Lower lobe of right lung (tissue), 2 donors: ENCODE data around the gene OR8A1. TPM values are rescaled to one million over a fixed set of nuclear protein-coding genes. Genes with fewer than 3 reads are reported as not detected.
A peak's percentile ranks its signal among the peaks of the same experiment; 100 is the strongest.

ENCODE experiments used
- ATAC-seq, 2 donors: fragments of 200-7000 bp; cut with Tn5 transposase; one replicate each; pipeline ENCODE4 v1.9.1; 2020 to 2022; ENCODE audit warnings: mild to moderate bottlenecking in 2 of 2, moderate library complexity in 2 of 2
- DNase-seq: peaks from one replicate; pipeline ENCODE4 v3.0.0-alpha.2; 2020
- H3K27ac ChIP-seq: fragments of 200-600 bp; one replicate; pipeline ENCODE4 v1.8.0; 2022
- H3K27me3 ChIP-seq: fragments of 200-600 bp; one replicate; pipeline ENCODE4 v1.8.0; 2022; ENCODE audit warnings: low read depth
- H3K36me3 ChIP-seq: fragments of 200-600 bp; one replicate; pipeline ENCODE4 v1.8.0; 2022; ENCODE audit warnings: mild to moderate bottlenecking
- H3K4me1 ChIP-seq: fragments of 200-600 bp; one replicate; pipeline ENCODE4 v1.8.0; 2022
- H3K4me3 ChIP-seq: fragments of 200-600 bp; one replicate; pipeline ENCODE4 v1.8.0; 2022; ENCODE audit warnings: mild to moderate bottlenecking
- H3K9me3 ChIP-seq: fragments of 200-600 bp; one replicate; pipeline ENCODE4 v1.8.0; 2022
- intact Hi-C: fragments of 100-400 bp; cut with DNase I; formaldehyde crosslinking; loops from one replicate; pipeline ENCODE4 v1.11.0; 2022
- total RNA-seq: library from RNA; stranded (reverse); fragmentation: NEBNext Ultra II Directional; extraction: Animal tissue kit (Norgen Biotek cat#: 25700); gene quantifications from one replicate; pipeline ENCODE4 v1.2.1, GENCODE V29; 2021
- TF ChIP-seq, protein P1 (sequence below): fragments of 200-600 bp; IDR thresholded peaks from one replicate; pipeline ENCODE4 v1.8.0; 2022; ENCODE audit warnings: antibody characterized with exemption, mild to moderate bottlenecking
- donor health status: DM: no; HTN: yes; CAD: no; lungs with severe emphysema.

Gene OR8A1
- total RNA-seq, 1 donor from 2014 or later = not detected

DNA sequence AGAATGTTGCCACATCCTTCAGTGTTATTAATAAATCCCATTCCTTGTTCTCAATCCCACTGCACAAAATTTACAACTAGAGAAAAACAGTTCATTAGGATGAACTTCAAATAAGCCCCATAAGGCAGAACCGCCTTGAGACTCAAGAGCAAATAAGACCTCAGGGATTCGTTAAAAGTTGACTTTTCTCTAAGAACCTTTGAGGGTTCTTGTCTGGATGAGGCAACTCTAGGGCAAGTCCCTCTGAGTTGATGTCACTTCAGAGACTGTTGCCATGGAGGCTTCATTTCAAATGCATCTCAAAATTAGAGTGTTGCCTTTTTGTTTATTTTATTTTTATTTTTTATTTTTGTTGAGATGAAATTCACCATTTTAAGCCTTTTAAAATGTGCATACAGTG is 21.6 kb downstream of the OR8A1 start:
- Histone ChIP-seq H3K36me3 (no peaks in the 10 kb centered on the region), H3K4me1 (no peaks in the 10 kb centered on the region), H3K4me3 (no peak overlapping the region), H3K27ac (no peak overlapping the region), H3K9me3 (no peaks in the 10 kb centered on the region), H3K27me3 (no peaks in the 10 kb centered on the region)
- DNase-seq = no peak
- intact Hi-C loops = no loop called here
- peak; percentile 60 to 64 for ATAC-seq
- TF ChIP-seq, protein P1, sequence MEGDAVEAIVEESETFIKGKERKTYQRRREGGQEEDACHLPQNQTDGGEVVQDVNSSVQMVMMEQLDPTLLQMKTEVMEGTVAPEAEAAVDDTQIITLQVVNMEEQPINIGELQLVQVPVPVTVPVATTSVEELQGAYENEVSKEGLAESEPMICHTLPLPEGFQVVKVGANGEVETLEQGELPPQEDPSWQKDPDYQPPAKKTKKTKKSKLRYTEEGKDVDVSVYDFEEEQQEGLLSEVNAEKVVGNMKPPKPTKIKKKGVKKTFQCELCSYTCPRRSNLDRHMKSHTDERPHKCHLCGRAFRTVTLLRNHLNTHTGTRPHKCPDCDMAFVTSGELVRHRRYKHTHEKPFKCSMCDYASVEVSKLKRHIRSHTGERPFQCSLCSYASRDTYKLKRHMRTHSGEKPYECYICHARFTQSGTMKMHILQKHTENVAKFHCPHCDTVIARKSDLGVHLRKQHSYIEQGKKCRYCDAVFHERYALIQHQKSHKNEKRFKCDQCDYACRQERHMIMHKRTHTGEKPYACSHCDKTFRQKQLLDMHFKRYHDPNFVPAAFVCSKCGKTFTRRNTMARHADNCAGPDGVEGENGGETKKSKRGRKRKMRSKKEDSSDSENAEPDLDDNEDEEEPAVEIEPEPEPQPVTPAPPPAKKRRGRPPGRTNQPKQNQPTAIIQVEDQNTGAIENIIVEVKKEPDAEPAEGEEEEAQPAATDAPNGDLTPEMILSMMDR = no peak

DNA sequence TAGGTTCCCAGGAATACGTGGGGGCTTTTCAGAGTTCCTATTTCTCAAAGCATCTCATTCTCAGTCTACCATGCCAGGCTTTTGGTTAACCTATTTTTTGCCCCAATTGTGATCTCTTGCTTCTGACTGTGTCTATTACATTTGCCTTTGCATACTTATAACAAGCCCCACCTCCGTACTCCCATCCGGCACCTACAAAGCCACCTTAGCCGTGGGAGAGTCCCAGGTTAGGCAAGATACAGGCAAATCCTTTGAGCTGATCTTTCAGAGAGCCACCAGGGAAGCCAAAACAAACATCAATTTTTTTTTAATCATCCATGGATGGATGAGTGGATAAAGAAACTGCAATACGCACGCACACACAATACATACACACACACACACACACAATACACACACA is 22.8 kb downstream of the OR8A1 start:
- Histone ChIP-seq H3K4me3 (no peak overlapping the region), H3K27me3 (no peaks in the 10 kb centered on the region), H3K4me1 (no peaks in the 10 kb centered on the region), H3K9me3 (no peaks in the 10 kb centered on the region), H3K27ac (no peak overlapping the region), H3K36me3 (no peaks in the 10 kb centered on the region)
- TF ChIP-seq, protein P1 = no peak
- intact Hi-C loops = no loop called here
- DNase-seq (no peak), ATAC-seq (peak in 1 of 2 donors; percentile 49)

DNA sequence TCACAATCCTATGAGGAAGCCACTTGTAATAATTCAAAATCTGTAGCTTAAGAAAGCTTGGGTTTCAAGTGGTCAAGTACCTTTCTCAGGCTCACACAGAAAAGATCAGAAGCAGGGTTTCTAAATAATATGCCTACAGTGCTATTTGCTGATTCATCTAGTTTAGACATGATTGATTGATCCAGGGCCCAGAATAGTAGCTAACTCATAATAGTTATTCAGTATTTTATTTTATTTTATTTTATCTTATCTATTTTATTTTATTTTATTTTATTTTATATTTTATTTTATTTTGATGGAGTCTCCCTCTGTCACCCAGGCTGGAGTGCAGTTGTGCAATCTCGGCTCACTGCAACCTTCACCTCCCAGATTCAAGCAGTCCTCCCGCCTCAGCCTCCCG is 25.5 kb downstream of the OR8A1 start:
- Histone ChIP-seq H3K36me3 (no peaks in the 10 kb centered on the region), H3K4me1 (no peaks in the 10 kb centered on the region), H3K27me3 (no peaks in the 10 kb centered on the region), H3K4me3 (no peak overlapping the region), H3K9me3 (no peaks in the 10 kb centered on the region), H3K27ac (no peak overlapping the region)
- DNase-seq = no peak
- intact Hi-C loops = no loop called here
- ATAC-seq = no peak
- TF ChIP-seq, protein P1 = no peak

DNA sequence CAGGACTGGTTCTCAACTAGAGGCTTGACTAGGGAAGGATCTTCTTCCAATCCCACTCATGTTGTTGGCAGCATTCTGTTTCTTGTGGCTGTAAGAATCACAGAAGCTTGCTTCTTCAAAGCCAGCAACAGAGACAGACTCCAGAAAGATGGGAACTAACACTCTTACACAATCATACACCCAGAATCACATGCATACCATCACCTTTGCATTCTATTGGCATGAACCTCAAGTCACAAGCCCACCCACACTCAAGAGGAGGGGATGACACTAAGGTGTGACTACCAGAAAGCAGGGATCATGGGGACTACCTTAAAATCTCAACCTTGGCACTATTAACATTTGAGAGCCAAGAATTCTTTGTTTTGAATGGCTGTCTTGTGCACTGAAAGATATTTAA is 27.8 kb downstream of the OR8A1 start:
- TF ChIP-seq, protein P1 = no peak
- Histone ChIP-seq H3K4me3 (no peak overlapping the region), H3K27ac (no peak overlapping the region), H3K9me3 (no peaks in the 10 kb centered on the region), H3K27me3 (no peaks in the 10 kb centered on the region), H3K4me1 (no peaks in the 10 kb centered on the region), H3K36me3 (no peaks in the 10 kb centered on the region)
- intact Hi-C loops = no loop called here
- DNase-seq (no peak), ATAC-seq (no peak)

DNA sequence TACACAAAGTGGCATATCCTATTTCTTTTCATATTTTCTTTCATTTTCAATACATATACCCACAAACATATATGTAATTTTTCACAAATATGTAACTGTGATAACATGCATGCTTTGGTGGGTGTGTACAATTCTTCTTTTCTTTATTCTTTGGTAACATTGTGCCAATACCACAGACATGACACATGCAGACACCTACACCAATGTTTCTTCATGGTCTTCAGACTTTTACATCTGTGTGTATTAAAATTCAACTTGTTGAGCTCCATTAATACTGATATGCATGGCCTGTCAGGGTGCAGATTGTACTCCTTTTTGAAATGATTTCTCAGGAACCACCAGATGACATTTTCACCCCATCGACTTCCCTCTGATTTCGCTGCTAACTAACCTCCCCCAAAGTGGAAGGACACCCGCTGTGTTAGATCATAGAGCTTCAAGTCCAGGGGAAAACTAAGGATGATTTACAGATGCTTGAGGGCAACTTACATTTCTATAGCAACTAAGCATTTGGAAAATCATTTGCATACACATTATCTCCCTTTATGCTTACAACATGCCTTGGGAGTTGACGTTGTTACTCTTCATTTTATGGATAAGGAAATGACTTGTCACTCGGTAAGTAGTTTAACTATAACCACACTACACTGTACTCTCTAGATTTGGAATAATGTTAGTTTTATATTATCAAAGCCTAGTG is 31.0 kb downstream of the OR8A1 start:
- Histone ChIP-seq H3K9me3 (no peaks in the 10 kb centered on the region), H3K4me1 (no peaks in the 10 kb centered on the region), H3K27me3 (no peaks in the 10 kb centered on the region), H3K4me3 (no peak overlapping the region), H3K36me3 (no peaks in the 10 kb centered on the region), H3K27ac (no peak overlapping the region)
- DNase-seq (no peak), ATAC-seq (no peak)
- TF ChIP-seq, protein P1 = no peak
- intact Hi-C loops = no loop called here
